Measurements from ENCODE around the gene LATS2.
A peak's percentile ranks its signal among the peaks of the same experiment; 100 is the strongest.
"Not testable (repeated sequence)": the region's sequence is repeated elsewhere in the genome, so short reads cannot be mapped to it uniquely, and the experiment has no call there.

Gene LATS2

GRCh38 chr13:20968745-20969144 is 92.6 kb downstream of the LATS2 start:
- DNase-seq (ENCODE audit: low read depth) = no peak
- H3K4me3 ChIP-seq (ENCODE audit: control insufficient read depth, low read depth, low read length) = no peak overlapping the region
- no peak for TF ChIP-seq CTCF (conservative IDR thresholded peaks at IDR 0.05; ENCODE audit: control insufficient read depth, insufficient read depth, low read depth, low read length)

GRCh38 chr13:20967340-20967739 is 94.0 kb downstream of the LATS2 start:
- H3K4me3 ChIP-seq (ENCODE audit: control insufficient read depth, low read depth, low read length) = no peak overlapping the region
- TF ChIP-seq CTCF (conservative IDR thresholded peaks at IDR 0.05; ENCODE audit: control insufficient read depth, insufficient read depth, low read depth, low read length) = no peak
- no peak for DNase-seq (ENCODE audit: low read depth)

GRCh38 chr13:20964904-20965303 is 96.5 kb downstream of the LATS2 start:
- DNase-seq (ENCODE audit: low read depth) = peak; percentile 38
- no peak for TF ChIP-seq CTCF (conservative IDR thresholded peaks at IDR 0.05; ENCODE audit: control insufficient read depth, insufficient read depth, low read depth, low read length)
- no peak overlapping the region for H3K4me3 ChIP-seq (ENCODE audit: control insufficient read depth, low read depth, low read length)

- peak overlapping the region; percentile 31 for H3K4me3 ChIP-seq (ENCODE audit: control insufficient read depth, low read depth, low read length)
- DNase-seq (ENCODE audit: low read depth) = peak; percentile 56
Observed at GRCh38 chr13:20961663-20962062, 99.7 kb downstream of the LATS2 start.

- H3K4me3 ChIP-seq (ENCODE audit: control insufficient read depth, low read depth, low read length) = peak overlapping the region; percentile 6
- no peak for TF ChIP-seq CTCF (conservative IDR thresholded peaks at IDR 0.05; ENCODE audit: control insufficient read depth, insufficient read depth, low read depth, low read length)
- DNase-seq (ENCODE audit: low read depth) = no peak
Observed at GRCh38 chr13:20960663-20961309, 100.6 kb downstream of the LATS2 start.

GRCh38 chr13:20957049-20957620 is 104.3 kb downstream of the LATS2 start:
- not testable (repeated sequence) for DNase-seq (ENCODE audit: low read depth)

GRCh38 chr13:20955496-20955895 is 105.9 kb downstream of the LATS2 start:
- no peak for TF ChIP-seq CTCF (conservative IDR thresholded peaks at IDR 0.05; ENCODE audit: control insufficient read depth, insufficient read depth, low read depth, low read length)
- H3K4me3 ChIP-seq (ENCODE audit: control insufficient read depth, low read depth, low read length) = no peak overlapping the region
- no peak for DNase-seq (ENCODE audit: low read depth)

More at GRCh38 chr13:20957049-20957620, 104.3 kb downstream of the LATS2 start:
- H3K4me3 ChIP-seq (ENCODE audit: control insufficient read depth, low read depth, low read length) = not testable (repeated sequence)
